NCI-H1436 (cell line): ENCODE data around the gene SYNGR4.
A peak's percentile ranks its signal among the peaks of the same experiment; 100 is the strongest.
"Not testable (repeated sequence)": the region's sequence is repeated elsewhere in the genome, so short reads cannot be mapped to it uniquely, and the experiment has no call there.

Experiments used
- DNase-seq: peaks from one replicate; lab custom pipeline; 2025; lab: John Stamatoyannopoulos, UW

Gene SYNGR4

GRCh38 chr19:48371771-48372170, 7.6 kb downstream of the SYNGR4 start:
- DNase-seq, result not testable (repeated sequence)

GRCh38 chr19:48372904-48373303, 8.7 kb downstream of the SYNGR4 start:
- DNase-seq, result peak; percentile 96

- DNase-seq, result no peak
These were observed 9.4 kb downstream of the SYNGR4 start for GRCh38 chr19:48373567-48373966.

GRCh38 chr19:48378194-48378570, 14.0 kb downstream of the SYNGR4 start:
- no peak for DNase-seq

GRCh38 chr19:48379058-48379457, 14.9 kb downstream of the SYNGR4 start:
- no peak for DNase-seq

- DNase-seq, result no peak
These were observed 17.2 kb downstream of the SYNGR4 start for GRCh38 chr19:48381178-48381950.

GRCh38 chr19:48382286-48382685, 18.1 kb downstream of the SYNGR4 start:
- DNase-seq, result no peak

GRCh38 chr19:48385461-48386087, 21.4 kb downstream of the SYNGR4 start:
- no peak for DNase-seq

- DNase-seq, result no peak
These were observed 22.8 kb downstream of the SYNGR4 start for GRCh38 chr19:48386981-48387380.

GRCh38 chr19:48390188-48391099, 26.3 kb downstream of the SYNGR4 start:
- DNase-seq, result peak; percentile 63

GRCh38 chr19:48391100-48392005, 27.2 kb downstream of the SYNGR4 start, which contains the start of gene KDELR1:
KDELR1 (minus strand) TSS chr19:48391551; CDS start chr19:48391358, 193 bp downstream.
- DNase-seq, result peak; percentile 71

GRCh38 chr19:48392006-48392344, 27.8 kb downstream of the SYNGR4 start:
- DNase-seq, result not testable (repeated sequence)

- no peak for DNase-seq
These were observed 28.8 kb downstream of the SYNGR4 start for GRCh38 chr19:48392860-48393558.

- peak; percentile 46 for DNase-seq
These were observed 29.6 kb downstream of the SYNGR4 start, which contains the start of gene GRIN2D for GRCh38 chr19:48393559-48394330. GRIN2D (plus strand) TSS chr19:48393668; CDS start chr19:48398393, 4,725 bp downstream.

GRCh38 chr19:48394331-48395169, 30.4 kb downstream of the SYNGR4 start:
- no peak for DNase-seq

- DNase-seq, result no peak
These were observed 30.9 kb downstream of the SYNGR4 start for GRCh38 chr19:48395170-48395455.

- no peak for DNase-seq
These were observed 31.3 kb downstream of the SYNGR4 start for GRCh38 chr19:48395499-48395898.

GRCh38 chr19:48396016-48396823, 32.1 kb downstream of the SYNGR4 start:
- no peak for DNase-seq
